Ishikawa (cell line): ENCODE data around the gene PSMG3.

Experiments used
- CEBPB ChIP-seq: IDR thresholded peaks from 2 replicates; pipeline ENCODE4 v1.6.1; 2012
- CREB1 ChIP-seq: IDR thresholded peaks from 2 replicates; pipeline ENCODE4 v1.6.1; 2012; ENCODE audit warnings: low read depth
- EGR1 ChIP-seq: IDR thresholded peaks from 2 replicates; pipeline ENCODE4 v1.6.1; 2012
- EP300 ChIP-seq: IDR thresholded peaks from 2 replicates; pipeline ENCODE4 v1.6.1; 2012; ENCODE audit warnings: borderline replicate concordance
- FOXM1 ChIP-seq: IDR thresholded peaks from 2 replicates; pipeline ENCODE4 v1.6.1; 2012; ENCODE audit warnings: low read depth, borderline replicate concordance
- MAX ChIP-seq: IDR thresholded peaks from 2 replicates; pipeline ENCODE4 v1.6.1; 2012
- NFIC ChIP-seq: IDR thresholded peaks from 2 replicates; pipeline ENCODE4 v1.6.1; 2012
- RAD21 ChIP-seq: IDR thresholded peaks from 2 replicates; pipeline ENCODE4 v1.6.1; 2012; ENCODE audit warnings: low read depth
- REST ChIP-seq: IDR thresholded peaks from 2 replicates; pipeline ENCODE4 v1.6.1; 2012; ENCODE audit warnings: low read depth, mild to moderate bottlenecking
- TAF1 ChIP-seq: IDR thresholded peaks from 2 replicates; pipeline ENCODE4 v1.6.1; 2012; ENCODE audit warnings: low read depth, mild to moderate bottlenecking
- TCF12 ChIP-seq: IDR thresholded peaks from 2 replicates; pipeline ENCODE4 v1.6.1; 2012; ENCODE audit warnings: low read depth
- TEAD4 ChIP-seq: IDR thresholded peaks from 2 replicates; pipeline ENCODE4 v1.6.1; 2012
- USF1 ChIP-seq: IDR thresholded peaks from 2 replicates; pipeline ENCODE4 v1.6.1; 2012
- YY1 ChIP-seq: IDR thresholded peaks from 2 replicates; pipeline ENCODE4 v1.6.1; 2012; ENCODE audit warnings: low read depth
- ZBTB7A ChIP-seq: IDR thresholded peaks from 2 replicates; pipeline ENCODE4 v1.6.1; 2012; ENCODE audit warnings: low read depth

The PSMG3 gene

GRCh38 chr7:1597791-1598190 is 28.0 kb upstream of the PSMG3 start:
- TF ChIP-seq CREB1: no peak
- TF ChIP-seq TCF12: no peak
- no peak for TF ChIP-seq TEAD4
- no peak for TF ChIP-seq TAF1
- TF ChIP-seq EGR1: no peak
- TF ChIP-seq REST: no peak
- TF ChIP-seq USF1: no peak
- no peak for TF ChIP-seq FOXM1
- TF ChIP-seq MAX: no peak
- TF ChIP-seq YY1: no peak
- TF ChIP-seq CEBPB: no peak
- no peak for TF ChIP-seq NFIC
- TF ChIP-seq EP300: no peak
- TF ChIP-seq ZBTB7A: no peak
- TF ChIP-seq RAD21: no peak

GRCh38 chr7:1597066-1597760 is 27.4 kb upstream of the PSMG3 start:
- no peak for TF ChIP-seq EGR1
- no peak for TF ChIP-seq USF1
- TF ChIP-seq REST: no peak
- no peak for TF ChIP-seq MAX
- TF ChIP-seq EP300: no peak
- TF ChIP-seq TAF1: no peak
- TF ChIP-seq YY1: no peak
- no peak for TF ChIP-seq CEBPB
- TF ChIP-seq CREB1: no peak
- no peak for TF ChIP-seq TEAD4
- no peak for TF ChIP-seq NFIC
- no peak for TF ChIP-seq FOXM1
- TF ChIP-seq ZBTB7A: no peak
- TF ChIP-seq RAD21: no peak
- TF ChIP-seq TCF12: no peak

GRCh38 chr7:1596181-1597043 is 26.6 kb upstream of the PSMG3 start:
- TF ChIP-seq RAD21: no peak

- TF ChIP-seq EP300: no peak
These were observed 25.8 kb upstream of the PSMG3 start for GRCh38 chr7:1595636-1596035.

- TF ChIP-seq EP300 (no peak), USF1 (no peak), FOXM1 (no peak), CEBPB (no peak), YY1 (no peak), TCF12 (no peak), MAX (no peak)
These were observed 25.2 kb upstream of the PSMG3 start for GRCh38 chr7:1595027-1595426.
